Brain microvascular endothelial cell (primary cell): ENCODE results near the gene CLCA2.

ENCODE experiments used
- DNase-seq: peaks from one replicate; pipeline ENCODE4 v3.0.0-alpha.2; 2020
- H3K27ac ChIP-seq: fragments of 250-450 bp; sonication (Bioruptor Pico); 2 replicates; pipeline ENCODE4 v1.5.1; 2020; ENCODE audit warnings: mild to moderate bottlenecking, moderate library complexity
- H3K27me3 ChIP-seq: fragments of 250-450 bp; sonication (Bioruptor Pico); replicated peaks from 2 replicates; pipeline ENCODE4 v1.5.1; 2020; ENCODE audit warnings: mild to moderate bottlenecking
- H3K36me3 ChIP-seq: fragments of 250-450 bp; sonication (Bioruptor Pico); replicated peaks from 2 replicates; pipeline ENCODE4 v1.5.1; 2020; ENCODE audit warnings: mild to moderate bottlenecking
- H3K4me3 ChIP-seq: 2 replicates; pipeline ENCODE4 v1.5.1; 2011; ENCODE audit warnings: low read depth, mild to moderate bottlenecking, control low read depth, low read length, moderate library complexity
- CTCF ChIP-seq: IDR thresholded peaks from 2 replicates; pipeline ENCODE4 v1.5.1; 2011; ENCODE audit warnings: low read depth, mild to moderate bottlenecking, moderate library complexity, low read length, control low read depth, inconsistent platforms; ENCODE audit errors: missing control alignments
- in situ Hi-C: cut with HindIII; loops from 2 replicates; pipeline ENCODE4 v1.10.0; 2017; ENCODE audit warnings: low sequenced_read_pairs, low pct_ligation_motif_present

Gene CLCA2

DNA sequence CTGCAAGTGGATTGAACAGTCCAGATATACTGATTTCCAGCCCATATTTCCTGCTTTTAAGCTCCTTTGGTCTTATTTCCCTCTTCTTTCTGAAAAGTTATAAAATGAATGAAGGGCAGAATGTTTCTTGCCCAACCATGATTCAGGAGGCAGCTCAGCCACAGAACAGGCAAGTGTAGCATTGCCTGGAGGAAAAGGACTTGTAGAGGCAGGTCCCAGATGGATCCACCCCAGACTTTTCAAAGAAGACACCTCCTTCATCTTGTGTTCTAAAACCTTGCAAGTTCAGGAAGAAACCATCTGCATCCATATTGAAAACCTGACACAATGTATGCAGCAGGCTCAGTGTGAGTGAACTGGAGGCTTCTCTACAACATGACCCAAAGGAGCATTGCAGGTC lies at the start of gene CLCA2:
CLCA2 (plus strand) TSS at position 299 of the 400 bp plus-strand sequence; CDS start at position 376, 77 bp downstream.
- DNase-seq = no peak
- no peak within 1 kb of the TSS for H3K4me3 ChIP-seq
- no peaks in the 10 kb centered on the region for H3K27me3 ChIP-seq
- H3K27ac ChIP-seq = no peak within 1 kb of the TSS
- in situ Hi-C loops = no loop called here
- TF ChIP-seq CTCF = no peak
- no peaks in the 10 kb centered on the region for H3K36me3 ChIP-seq

GRCh38 chr1:86375688-86376087 lies 48.3 kb upstream of the CLCA2 start:
- no peaks in the 10 kb centered on the region for H3K27me3 ChIP-seq
- no peak overlapping the region for H3K4me3 ChIP-seq
- TF ChIP-seq CTCF = no peak
- H3K36me3 ChIP-seq = peaks cover 18% of the 10 kb centered on the region
- no peak for DNase-seq
- in situ Hi-C loops = no loop called here
- H3K27ac ChIP-seq = no peak overlapping the region

GRCh38 chr1:86377341-86377740 lies 46.6 kb upstream of the CLCA2 start:
- Histone ChIP-seq H3K27ac (no peak overlapping the region), H3K36me3 (peaks cover 18% of the 10 kb centered on the region), H3K4me3 (no peak overlapping the region), H3K27me3 (no peaks in the 10 kb centered on the region)
- DNase-seq = no peak
- TF ChIP-seq CTCF = no peak
- in situ Hi-C loops = no loop called here

GRCh38 chr1:86378813-86379212 lies 45.2 kb upstream of the CLCA2 start:
- no peak for DNase-seq
- H3K4me3 ChIP-seq = no peak overlapping the region
- in situ Hi-C loops = no loop called here

GRCh38 chr1:86380257-86380861 lies 43.6 kb upstream of the CLCA2 start:
- in situ Hi-C loops = no loop called here
- Histone ChIP-seq H3K4me3 (no peak overlapping the region), H3K36me3 (peaks cover 13% of the 10 kb centered on the region), H3K27ac (no peak overlapping the region), H3K27me3 (no peaks in the 10 kb centered on the region)
- peak; percentile 49 for TF ChIP-seq CTCF
- DNase-seq = peak; percentile 37

More at GRCh38 chr1:86378813-86379212, 45.2 kb upstream of the CLCA2 start:
- Histone ChIP-seq H3K27me3 (no peaks in the 10 kb centered on the region), H3K27ac (no peak overlapping the region), H3K36me3 (peaks cover 18% of the 10 kb centered on the region)
- no peak for TF ChIP-seq CTCF

DNA sequence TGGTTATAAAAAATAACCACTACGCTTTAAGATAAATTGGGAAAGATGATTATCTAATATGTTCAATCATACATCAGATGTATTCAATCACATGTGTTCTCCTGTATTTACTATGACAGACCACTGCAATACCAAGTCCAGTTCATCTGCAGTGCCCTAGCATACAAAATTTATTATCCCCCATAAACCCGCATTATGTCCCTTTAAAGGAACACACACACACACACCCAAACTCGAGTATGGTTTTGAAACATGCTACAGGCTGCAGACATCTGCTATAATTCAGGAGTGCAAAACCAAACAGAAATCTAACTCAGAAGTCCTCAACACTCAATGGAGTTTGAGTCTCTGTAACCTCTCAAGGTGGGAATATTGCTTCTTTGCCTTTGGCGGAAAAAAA lies 42.7 kb upstream of the CLCA2 start:
- Histone ChIP-seq H3K36me3 (peaks cover 11% of the 10 kb centered on the region), H3K4me3 (no peak overlapping the region), H3K27ac (no peak overlapping the region), H3K27me3 (no peaks in the 10 kb centered on the region)
- DNase-seq = no peak
- in situ Hi-C loops = no loop called here
- no peak for TF ChIP-seq CTCF
